Measurements from ENCODE around the gene BBOF1. TPM values are rescaled to one million over a fixed set of nuclear protein-coding genes. Genes with fewer than 3 reads are reported as not detected.

Gene BBOF1, protein sequence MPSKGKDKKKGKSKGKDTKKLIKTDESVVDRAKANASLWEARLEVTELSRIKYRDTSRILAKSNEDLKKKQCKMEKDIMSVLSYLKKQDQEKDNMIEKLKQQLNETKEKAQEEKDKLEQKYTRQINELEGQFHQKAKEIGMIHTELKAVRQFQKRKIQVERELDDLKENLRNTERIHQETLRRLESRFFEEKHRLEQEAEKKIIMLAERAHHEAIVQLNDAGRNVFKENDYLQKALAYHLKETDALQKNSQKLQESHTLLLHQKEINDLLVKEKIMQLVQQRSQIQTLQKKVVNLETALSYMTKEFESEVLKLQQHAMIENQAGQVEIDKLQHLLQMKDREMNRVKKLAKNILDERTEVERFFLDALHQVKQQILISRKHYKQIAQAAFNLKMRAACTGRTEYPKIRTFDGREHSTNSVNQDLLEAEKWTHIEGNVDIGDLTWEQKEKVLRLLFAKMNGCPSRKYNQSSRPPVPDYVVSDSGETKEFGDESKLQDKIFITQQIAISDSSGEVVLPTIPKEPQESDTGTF
- total RNA-seq = 8.0 and 9.1 TPM in 2 replicates
- long read RNA-seq, partial matches to known transcripts = 2 of 28 reads
- long read RNA-seq, other reads (novel, unspliced or antisense) = 22 of 28 reads

DNA sequence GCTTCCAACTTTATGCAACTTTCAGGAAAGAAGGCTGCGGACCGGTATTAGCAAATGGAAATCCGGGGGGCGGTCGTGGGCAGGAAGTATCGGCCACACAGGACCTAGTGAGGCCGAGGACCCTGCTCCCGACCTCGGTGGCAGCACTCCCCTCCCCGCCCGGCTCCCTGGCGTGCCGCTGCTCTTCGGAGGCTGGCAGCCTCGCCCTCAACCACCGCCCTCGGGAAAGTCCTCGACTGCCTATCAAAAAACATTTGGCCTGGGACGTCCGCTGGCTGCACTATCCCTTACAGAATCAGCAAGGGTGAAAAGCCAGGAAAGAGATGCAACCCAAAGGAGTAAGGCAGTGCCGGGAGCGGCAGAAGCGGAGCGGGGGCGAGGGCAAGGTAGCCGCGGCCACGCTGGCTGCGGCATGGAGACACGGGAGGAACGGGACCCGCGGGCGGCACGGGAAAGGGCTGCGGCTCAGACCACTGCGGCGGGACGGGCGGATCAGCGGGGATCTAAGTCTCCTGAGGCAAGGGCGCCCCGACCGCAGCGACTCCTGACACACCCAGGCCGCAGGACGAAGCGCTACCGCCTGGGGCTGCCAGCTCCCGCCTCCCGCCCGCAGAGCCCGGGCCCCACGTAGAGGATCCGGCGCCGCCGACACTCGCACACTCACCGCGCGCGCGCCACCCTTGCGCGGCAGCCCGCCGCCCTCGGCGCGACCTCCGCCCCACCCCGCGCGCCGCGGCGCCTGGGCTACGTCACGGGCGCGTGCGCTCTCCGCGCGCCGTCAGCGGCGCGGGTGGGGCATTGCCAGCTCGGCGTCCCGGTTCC, at the start of gene BBOF1, which contains the start of gene ENTPD5:
TSS of gene BBOF1 (plus strand) at position 764 of the 822 bp plus-strand sequence. CDS start 130 bp downstream, outside the sequence.
TSS of gene ENTPD5 (minus strand) at position 703 of the 822 bp plus-strand sequence. CDS start 31,186 bp downstream, outside the sequence.
- H3K9me3 Mint-ChIP-seq (ENCODE audit: unreplicated experiment) = no peaks in the 10 kb centered on the region
- H3K27ac Mint-ChIP-seq (ENCODE audit: unreplicated experiment) = peak within 1 kb of the TSS; percentile 99
- peak within 1 kb of the TSS; percentile 97 for H3K4me3 Mint-ChIP-seq (ENCODE audit: unreplicated experiment)
- no peaks in the 10 kb centered on the region for H3K27me3 Mint-ChIP-seq (ENCODE audit: unreplicated experiment)
- peaks cover 19% of the 10 kb centered on the region for H3K4me1 Mint-ChIP-seq (ENCODE audit: unreplicated experiment)
- peak; percentile 95 for DNase-seq (ENCODE audit: extremely low spot score, unreplicated experiment)
- TF ChIP-seq CTCF (IDR thresholded peaks at IDR 0.05) = no peak
- H3K36me3 Mint-ChIP-seq (ENCODE audit: unreplicated experiment) = peaks cover 3% of the 10 kb centered on the region

DNA sequence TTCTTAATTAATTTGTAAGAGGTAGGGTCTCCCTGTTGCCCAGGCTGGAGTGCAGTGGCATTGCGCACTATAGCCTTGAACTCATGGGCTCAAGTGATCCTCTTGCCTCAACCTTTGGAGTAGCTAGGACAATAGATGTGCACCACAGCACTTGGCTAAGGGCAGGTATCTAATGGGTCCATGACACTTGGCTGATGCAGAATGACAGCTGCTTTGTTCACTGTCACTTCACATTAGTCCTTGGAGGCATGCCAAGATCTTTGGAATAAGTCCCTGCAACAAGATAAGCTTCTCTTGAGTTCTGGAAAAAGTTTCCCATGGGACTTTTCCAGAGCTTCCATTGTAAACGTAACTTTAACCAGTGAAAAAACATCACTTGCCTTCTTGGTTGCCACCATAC, 45.7 kb upstream of the BBOF1 start:
- Mint-ChIP-seq H3K4me1 (ENCODE audit: unreplicated experiment) (peaks cover 10% of the 10 kb centered on the region), H3K27ac (ENCODE audit: unreplicated experiment) (no peak overlapping the region), H3K36me3 (ENCODE audit: unreplicated experiment) (peaks cover 24% of the 10 kb centered on the region), H3K27me3 (ENCODE audit: unreplicated experiment) (no peaks in the 10 kb centered on the region), H3K4me3 (ENCODE audit: unreplicated experiment) (no peak overlapping the region), H3K9me3 (ENCODE audit: unreplicated experiment) (no peaks in the 10 kb centered on the region)
- TF ChIP-seq CTCF (IDR thresholded peaks at IDR 0.05) = no peak
- DNase-seq (ENCODE audit: extremely low spot score, unreplicated experiment) = no peak

- no peaks in the 10 kb centered on the region for H3K27me3 Mint-ChIP-seq (ENCODE audit: unreplicated experiment)
- H3K4me1 Mint-ChIP-seq (ENCODE audit: unreplicated experiment) = peaks cover 12% of the 10 kb centered on the region
- peaks cover 16% of the 10 kb centered on the region for H3K36me3 Mint-ChIP-seq (ENCODE audit: unreplicated experiment)
- no peaks in the 10 kb centered on the region for H3K9me3 Mint-ChIP-seq (ENCODE audit: unreplicated experiment)
- no peak overlapping the region for H3K4me3 Mint-ChIP-seq (ENCODE audit: unreplicated experiment)
- H3K27ac Mint-ChIP-seq (ENCODE audit: unreplicated experiment) = no peak overlapping the region
- no peak for TF ChIP-seq CTCF (IDR thresholded peaks at IDR 0.05)
- no peak for DNase-seq (ENCODE audit: extremely low spot score, unreplicated experiment)
Measured at GRCh38 chr14:73976125-73976524, 43.0 kb upstream of the BBOF1 start.

- no peaks in the 10 kb centered on the region for H3K27me3 Mint-ChIP-seq (ENCODE audit: unreplicated experiment)
- peaks cover 12% of the 10 kb centered on the region for H3K4me1 Mint-ChIP-seq (ENCODE audit: unreplicated experiment)
- peak overlapping the region; percentile 70 for H3K27ac Mint-ChIP-seq (ENCODE audit: unreplicated experiment)
- no peak for TF ChIP-seq CTCF (IDR thresholded peaks at IDR 0.05)
- DNase-seq (ENCODE audit: extremely low spot score, unreplicated experiment) = no peak
- no peaks in the 10 kb centered on the region for H3K9me3 Mint-ChIP-seq (ENCODE audit: unreplicated experiment)
- no peak overlapping the region for H3K4me3 Mint-ChIP-seq (ENCODE audit: unreplicated experiment)
- H3K36me3 Mint-ChIP-seq (ENCODE audit: unreplicated experiment) = peaks cover 10% of the 10 kb centered on the region
Measured at GRCh38 chr14:73977896-73978295, 41.3 kb upstream of the BBOF1 start.
